Keratinocyte (primary cell): Measurements from ENCODE around the gene SLC27A1.

Source experiments
- CTCF ChIP-seq, 3 experiments: IDR thresholded peaks in 1 of 3; conservative IDR thresholded peaks in 1 of 3; optimal IDR thresholded peaks in 1 of 3; 2 replicates in 2 of 3; 3 replicates in 1 of 3; pipeline versions ENCODE3 to v1.5.1; 2011; ENCODE audit warnings: low read length in 3 of 3, mild to moderate bottlenecking in 3 of 3, moderate library complexity in 2 of 3, control low read depth in 1 of 3, inconsistent platforms in 1 of 3; ENCODE audit not compliant: insufficient read depth in 2 of 3; ENCODE audit errors: extremely low read depth in 1 of 3
- EZH2 ChIP-seq: IDR thresholded peaks from one replicate; pipeline ENCODE4 v1.6.1; 2012; ENCODE audit warnings: inconsistent platforms, mild to moderate bottlenecking, low read length, moderate library complexity

DNA sequence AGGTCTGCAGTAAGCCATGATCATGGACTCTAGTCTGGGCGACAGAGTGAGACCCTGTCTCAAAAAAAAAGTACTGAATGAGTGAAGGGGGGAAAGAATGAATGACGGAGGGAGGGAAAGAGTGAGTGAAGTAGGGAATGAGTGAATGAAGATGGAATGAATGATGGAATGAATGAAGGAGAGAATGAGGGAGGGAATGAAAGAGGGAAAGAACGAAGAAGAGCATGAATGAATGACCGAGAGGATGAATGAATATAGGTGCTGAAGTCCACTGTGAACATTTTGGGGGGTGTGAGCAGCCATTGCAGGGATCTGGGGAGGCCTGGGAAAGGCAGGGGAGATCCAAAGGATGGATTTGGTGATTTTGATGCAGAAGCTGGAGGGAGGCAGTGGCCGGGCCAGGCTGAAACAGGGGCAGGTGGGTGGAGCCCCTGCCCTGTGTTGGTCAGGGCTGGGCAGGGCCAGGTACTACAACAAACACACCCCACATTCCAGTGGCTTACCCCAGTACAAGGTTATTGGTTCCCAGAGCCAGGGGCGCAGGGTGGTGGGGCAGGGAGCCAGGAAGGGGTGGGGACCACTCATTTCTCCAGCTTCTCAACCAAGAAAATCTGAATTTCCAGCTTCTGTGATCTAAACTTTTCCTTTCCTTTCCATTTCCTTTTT is 14.3 kb downstream of the SLC27A1 start:
- TF ChIP-seq EZH2 (no peak), CTCF (optimal IDR thresholded peaks at IDR 0.05 in 1 of 3, IDR thresholded peaks at IDR 0.05 in 1 of 3, conservative IDR thresholded peaks at IDR 0.05 in 1 of 3; ENCODE audit: extremely low read depth in 1 of 3, insufficient read depth in 2 of 3, low read length in 3 of 3) (no peak)
